K562 treated with DMSO at 1 percent for 24 hours (cell line): ENCODE data around the gene TIMM22. TPM values are rescaled to one million over a fixed set of nuclear protein-coding genes. Genes with fewer than 3 reads are reported as not detected.

ENCODE experiments used
- total RNA-seq: library from RNA; unstranded; fragments of 300-600 nt; gene quantifications from 2 replicates; pipeline ENCODE4 v1.2.3, GENCODE V29; 2022; ENCODE audit warnings: low read depth; ENCODE audit not compliant: insufficient read depth

TIMM22 gene
- total RNA-seq: 6.1 and 6.9 TPM in 2 replicates

DNA sequence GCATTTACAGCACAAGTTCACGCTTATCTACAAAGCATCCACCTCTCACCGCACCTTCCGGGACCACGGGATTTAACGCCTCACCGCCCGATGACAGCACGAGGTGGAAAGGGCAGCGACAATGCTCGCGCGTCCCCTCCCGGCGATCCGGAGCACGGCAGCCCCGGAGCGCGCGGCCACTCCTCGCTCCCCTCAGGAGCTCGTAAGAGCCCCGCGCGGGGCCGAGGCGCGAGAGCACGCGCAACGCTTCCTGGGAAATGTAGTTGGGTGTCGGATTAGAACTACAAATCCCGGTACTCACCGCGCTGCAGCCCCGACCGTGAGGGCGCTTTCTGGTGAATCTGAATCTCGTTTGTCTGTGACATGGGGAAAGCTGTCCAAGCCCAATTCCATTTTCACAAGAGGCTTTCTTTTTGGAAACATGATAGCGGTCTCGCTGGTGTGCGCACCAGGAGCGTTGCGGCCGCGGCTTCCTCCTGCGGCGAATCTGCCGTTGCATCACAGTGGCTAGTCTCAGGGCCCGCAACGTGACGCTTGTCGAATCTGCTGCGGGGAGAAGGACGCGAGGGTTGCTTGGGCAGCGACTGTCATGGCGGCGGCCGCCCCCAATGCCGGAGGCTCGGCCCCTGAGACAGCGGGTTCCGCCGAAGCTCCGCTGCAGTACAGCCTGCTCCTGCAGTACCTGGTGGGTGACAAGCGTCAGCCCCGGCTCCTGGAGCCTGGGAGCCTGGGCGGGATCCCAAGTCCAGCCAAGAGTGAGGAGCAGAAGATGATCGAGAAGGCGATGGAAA, at the start of gene TIMM22:
Gene TIMM22 (plus strand): TSS at position 576 of the 791 bp plus-strand sequence. CDS start 14 bp downstream, at position 590.

DNA sequence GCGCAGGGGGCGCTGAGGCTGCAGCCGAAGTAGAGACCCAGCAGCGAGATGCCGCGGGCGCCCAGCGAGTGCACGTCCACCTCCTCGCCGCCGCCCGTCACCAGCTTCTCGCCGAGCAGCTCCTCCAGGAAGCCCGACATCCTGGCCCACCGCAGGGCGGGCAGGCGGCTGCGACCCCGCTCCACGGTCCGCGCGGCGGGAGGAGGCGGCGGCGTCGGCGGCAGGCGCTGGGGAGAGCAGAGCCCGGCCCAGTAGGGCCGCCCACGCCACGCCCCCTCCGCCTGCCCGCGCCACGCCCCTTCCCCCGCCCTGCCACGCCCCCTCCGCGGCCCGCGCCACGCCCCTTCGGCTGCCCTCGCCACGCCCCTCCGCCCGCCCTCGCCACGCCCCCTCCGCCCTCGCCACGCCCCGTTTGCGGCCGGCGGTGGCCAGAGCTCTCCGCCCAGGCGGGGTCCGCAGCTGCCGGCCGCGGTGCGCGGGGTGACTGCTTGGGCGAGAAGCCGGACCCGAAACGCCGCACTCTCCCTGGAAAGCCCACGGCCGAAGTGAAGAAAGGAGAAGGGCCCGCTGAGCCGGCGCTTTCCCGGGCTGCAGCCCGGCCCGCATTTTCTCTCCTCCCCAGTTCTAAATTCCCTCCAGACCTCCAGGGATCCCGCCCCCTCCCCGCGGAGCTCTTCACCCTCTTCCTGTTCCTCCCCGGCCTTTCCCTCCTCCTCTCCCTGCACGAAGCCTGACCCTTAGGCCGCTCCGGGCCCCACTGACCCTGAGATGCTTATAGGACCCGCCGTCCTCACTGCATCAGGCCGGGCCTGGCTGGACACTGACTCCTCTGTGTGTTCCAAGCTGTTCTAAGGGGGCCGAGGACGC, 17.2 kb upstream of the TIMM22 start, which contains the start of gene NXN:
Gene NXN (minus strand): TSS at position 238 of the 867 bp plus-strand sequence.

Other genes with a start within 250 kb of the TIMM22 start
- 18.0 and 18.4 TPM in 2 replicates for gene GEMIN4, start 244.9 kb upstream of the TIMM22 start, total RNA-seq
- gene GLOD4, start 214.8 kb upstream of the TIMM22 start, total RNA-seq: 27.3 and 30.6 TPM in 2 replicates
- gene MRM3, start 214.8 kb upstream of the TIMM22 start, total RNA-seq: 15.2 and 17.7 TPM in 2 replicates
- 1.1 and 2.1 TPM in 2 replicates for gene NXN, start 17.4 kb upstream of the TIMM22 start, total RNA-seq
- 3.6 and 5.0 TPM in 2 replicates for gene ABR, start 182.9 kb downstream of the TIMM22 start, total RNA-seq